RCC 7860 (cell line): ENCODE measurements around the gene SLITRK1.

ENCODE experiments used
- DNase-seq: peaks from one replicate; pipeline ENCODE4 v3.0.0-alpha.2; 2015; ENCODE audit warnings: low spot score
- FAIRE-seq: peaks from 2 replicates; lab custom pipeline; 2012; peaks lifted over from hg19 to GRCh38; lab: Jason Lieb, UNC

The SLITRK1 gene

DNA sequence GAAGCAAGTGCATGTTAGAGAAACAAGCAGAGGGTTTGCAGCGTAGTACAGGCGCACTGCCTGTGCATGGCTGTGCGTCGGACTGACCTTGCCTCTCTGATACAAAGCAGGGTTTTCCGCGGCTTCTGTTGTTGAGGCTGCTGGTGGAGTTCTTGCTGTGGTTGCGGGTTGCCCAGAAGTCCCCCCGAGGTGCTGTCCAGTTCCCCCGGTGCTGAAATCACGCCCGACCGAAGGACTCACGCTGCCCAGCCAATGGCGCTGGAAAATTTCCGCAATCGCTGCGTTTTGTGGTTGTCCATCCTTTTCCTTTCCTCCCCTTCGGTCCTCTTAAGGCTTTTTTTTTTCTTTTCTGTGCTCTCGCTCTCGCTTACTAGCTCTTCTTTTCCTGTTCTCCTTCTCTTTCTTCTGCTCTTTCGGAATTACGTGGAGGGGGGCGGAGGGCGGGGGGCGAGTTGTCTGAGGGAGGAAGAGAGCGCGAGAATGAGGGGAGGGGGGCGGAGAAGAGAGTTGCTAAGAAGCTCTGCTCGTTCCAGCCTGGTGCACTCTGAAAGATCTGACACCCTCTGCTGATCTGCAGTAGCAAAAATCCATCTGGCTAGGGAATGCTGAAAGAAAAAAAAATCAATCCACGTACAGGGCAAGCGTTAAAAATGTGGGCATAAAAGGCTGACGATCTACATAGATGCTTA, at the start of gene SLITRK1:
TSS of gene SLITRK1 (minus strand) at position 558 of the 689 bp plus-strand sequence. CDS start 967 bp downstream, outside the sequence.
- FAIRE-seq = no peak
- DNase-seq = no peak

GRCh38 chr13:83929157-83929556, 46.9 kb upstream of the SLITRK1 start:
- FAIRE-seq = no peak
- no peak for DNase-seq

GRCh38 chr13:83919775-83920174, 37.5 kb upstream of the SLITRK1 start:
- FAIRE-seq (no peak), DNase-seq (no peak)

DNA sequence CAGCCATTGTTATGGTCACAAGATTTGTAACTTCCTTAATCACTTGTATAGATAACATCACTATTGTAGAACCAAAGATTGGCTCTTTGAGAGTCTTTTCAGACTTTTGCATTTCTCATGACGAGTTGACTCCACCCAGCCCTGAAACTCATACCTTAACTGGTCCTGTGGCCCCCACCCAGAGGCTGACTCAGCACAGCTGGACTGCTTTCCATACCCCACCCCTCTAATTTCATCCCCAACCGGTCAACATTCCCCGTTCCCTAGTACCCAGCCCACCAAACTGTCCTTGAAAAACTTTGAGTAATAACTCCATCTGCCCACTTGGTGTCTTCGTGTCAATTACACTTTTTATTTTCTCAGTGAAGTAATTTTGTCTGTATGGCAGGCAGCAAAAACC, 32.1 kb upstream of the SLITRK1 start:
- FAIRE-seq (no peak), DNase-seq (no peak)

GRCh38 chr13:83907196-83907989, 25.1 kb upstream of the SLITRK1 start:
- FAIRE-seq (no peak), DNase-seq (no peak)

DNA sequence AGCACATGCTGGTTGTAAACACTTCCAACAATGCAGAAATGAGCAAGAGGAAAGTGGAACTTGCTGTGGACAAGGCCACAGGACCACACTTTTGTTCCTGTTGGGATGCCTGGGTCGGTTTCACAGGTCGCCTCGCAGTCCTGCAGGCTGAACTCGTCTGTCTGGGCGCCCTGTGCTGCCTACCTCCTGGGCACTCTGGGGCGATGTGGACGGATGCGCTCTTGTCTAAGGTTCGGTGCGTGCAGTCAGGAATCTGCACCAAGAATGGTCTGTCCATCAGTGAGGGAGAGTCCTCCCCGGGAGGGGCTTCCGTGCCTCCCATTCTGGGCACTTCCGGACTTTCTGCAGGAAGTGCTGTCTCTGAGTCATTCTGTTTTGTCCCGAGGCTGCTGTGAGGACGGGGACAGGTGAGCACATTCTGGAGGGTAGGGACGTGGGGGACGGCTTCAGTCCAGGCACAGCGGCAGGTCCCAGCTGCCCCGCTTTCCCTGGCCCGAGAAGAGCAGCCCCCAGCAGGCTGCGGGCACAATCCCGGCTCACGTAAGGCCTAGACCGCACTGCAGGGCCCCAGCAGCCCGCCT, 24.1 kb upstream of the SLITRK1 start:
- no peak for FAIRE-seq
- DNase-seq = no peak

DNA sequence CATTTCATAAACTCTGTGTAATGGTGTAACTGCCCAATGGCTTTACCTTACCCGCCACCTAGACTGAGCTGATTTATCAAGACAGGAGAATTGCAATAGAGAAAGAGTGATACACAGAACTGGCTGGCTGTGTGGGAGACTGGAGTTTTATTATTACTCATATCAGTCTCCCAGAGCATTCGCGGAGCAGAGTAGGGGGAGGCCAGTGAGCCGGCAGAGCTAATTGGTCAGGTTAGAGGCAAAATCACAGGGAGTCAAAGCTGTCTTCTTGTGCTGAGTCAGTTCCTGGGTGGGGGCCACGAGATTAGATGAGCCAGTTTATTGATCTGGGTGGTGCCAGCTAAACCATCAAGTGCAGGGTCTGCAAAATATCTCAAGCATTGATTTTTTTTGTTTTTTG, 23.4 kb upstream of the SLITRK1 start:
- DNase-seq = no peak
- no peak for FAIRE-seq

DNA sequence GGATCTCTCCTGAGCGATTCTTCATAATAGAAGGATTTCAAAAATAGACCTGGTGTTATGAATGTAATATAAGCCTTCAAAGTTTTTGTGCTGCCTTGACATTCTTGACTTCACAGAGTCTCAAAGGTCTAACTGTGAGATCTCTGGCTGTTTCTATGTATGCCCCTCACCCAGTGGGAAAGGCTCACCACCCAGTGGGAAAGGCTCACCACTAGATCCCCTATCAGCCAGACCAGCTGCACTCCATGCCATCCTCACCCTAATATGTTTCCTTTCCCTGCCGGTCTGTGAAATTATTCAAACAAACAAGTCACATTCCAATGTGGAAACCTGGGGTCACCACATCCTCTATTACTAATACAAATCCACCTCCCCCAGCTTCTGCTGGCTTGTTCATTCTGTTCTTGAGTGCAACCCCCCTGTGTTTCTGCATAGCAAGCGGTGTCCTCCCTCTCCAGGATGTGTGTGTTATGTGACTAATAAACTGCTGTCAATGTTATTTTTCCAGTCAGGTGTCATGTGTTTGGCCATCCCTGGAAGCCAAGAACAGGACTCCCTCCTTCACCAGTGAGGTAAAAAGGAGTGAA, 13.8 kb upstream of the SLITRK1 start:
- FAIRE-seq (no peak), DNase-seq (peak; percentile 68)

DNA sequence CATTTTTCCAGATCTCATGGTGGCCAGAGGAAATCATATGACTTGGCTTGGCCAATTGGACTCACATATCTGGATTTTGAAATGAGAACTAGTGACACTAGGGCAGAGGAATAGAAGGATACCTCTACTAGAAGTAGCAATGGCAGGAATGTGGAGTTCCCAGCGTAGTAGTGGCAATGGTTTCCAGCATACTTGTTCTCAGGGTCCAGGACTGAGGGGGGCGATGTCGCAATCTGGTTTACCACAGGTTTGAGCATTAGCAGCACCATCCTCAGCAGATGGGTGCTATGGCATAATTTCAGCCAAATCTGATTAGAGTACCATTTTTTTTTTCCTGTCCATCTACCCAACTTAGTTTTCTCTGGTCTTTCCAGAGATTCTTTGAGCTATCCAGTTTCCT, 8.1 kb upstream of the SLITRK1 start:
- FAIRE-seq = no peak
- DNase-seq = no peak

GRCh38 chr13:83884141-83884540, 1.9 kb upstream of the SLITRK1 start:
- no peak for FAIRE-seq
- no peak for DNase-seq

DNA sequence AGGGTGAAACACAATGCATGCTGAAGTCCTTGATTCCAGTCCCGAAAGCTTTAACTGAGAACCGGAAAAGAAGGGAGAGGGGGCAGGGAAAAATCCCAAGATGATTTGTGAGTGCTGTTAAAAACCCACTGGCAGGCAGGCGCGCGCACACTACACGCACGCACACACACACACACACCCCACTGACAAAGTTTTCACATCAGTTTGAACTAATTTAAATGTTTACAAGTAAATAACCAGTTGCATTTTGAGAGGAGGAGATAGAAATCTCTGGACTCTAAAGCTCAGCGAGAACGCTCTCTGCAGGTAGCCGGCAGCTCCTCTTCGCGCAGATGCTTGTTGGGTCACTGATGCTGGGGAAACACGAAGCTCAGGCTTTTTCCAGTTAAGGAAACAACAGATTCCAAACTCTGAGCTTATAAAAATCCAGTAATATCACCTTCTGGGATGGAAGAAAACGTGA, 818 bp upstream of the SLITRK1 start:
- no peak for FAIRE-seq
- no peak for DNase-seq

GRCh38 chr13:83882606-83882959, 309 bp upstream of the SLITRK1 start:
- DNase-seq = no peak
- no peak for FAIRE-seq

GRCh38 chr13:83881140-83881684, 1.1 kb downstream of the SLITRK1 start:
- no peak for FAIRE-seq
- DNase-seq = no peak

DNA sequence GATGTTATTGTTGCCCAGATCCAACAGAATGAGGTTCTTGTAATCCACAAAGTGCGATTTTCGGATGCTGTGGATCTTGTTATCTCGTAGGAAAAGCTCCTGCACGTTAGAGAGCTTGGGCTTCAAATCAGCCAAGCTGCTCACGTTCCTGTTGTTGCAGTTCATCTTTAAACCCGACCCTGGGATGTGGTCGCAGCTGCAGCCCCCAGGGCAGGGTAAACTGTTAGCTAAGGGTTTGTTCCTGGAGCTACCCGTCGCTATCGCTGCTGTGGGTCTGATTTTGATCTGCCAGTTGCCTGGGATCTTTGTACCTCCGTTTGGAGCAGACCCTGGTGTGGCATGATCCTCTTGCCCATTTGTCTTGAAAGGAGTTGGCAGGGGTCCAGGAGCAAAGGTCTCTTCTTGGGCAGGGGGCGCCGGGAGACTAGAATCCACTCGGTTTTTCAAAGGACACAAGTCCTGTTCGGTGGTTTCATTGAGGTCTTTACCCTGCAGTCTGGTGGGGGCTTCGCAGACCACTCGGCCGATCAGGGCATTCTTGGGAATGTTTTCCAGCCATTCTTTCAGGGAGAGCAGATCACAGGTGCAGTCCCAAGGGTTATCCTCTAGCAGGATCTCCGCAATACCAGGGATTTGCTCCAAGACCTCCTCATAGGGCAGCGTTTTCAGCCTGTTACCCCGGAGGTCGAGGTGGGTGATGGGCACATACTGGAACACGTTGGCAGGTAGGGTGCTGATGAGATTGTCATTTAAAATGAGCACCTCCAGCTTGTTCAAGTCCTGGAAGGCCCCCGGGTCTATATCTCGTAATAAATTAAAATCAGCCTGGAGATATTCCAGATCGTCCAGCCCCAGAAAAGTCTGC, 1.8 kb downstream of the SLITRK1 start:
- no peak for FAIRE-seq
- DNase-seq = no peak

- DNase-seq = no peak
- no peak for FAIRE-seq
These were observed 2.7 kb downstream of the SLITRK1 start for GRCh38 chr13:83879431-83880171.

DNA sequence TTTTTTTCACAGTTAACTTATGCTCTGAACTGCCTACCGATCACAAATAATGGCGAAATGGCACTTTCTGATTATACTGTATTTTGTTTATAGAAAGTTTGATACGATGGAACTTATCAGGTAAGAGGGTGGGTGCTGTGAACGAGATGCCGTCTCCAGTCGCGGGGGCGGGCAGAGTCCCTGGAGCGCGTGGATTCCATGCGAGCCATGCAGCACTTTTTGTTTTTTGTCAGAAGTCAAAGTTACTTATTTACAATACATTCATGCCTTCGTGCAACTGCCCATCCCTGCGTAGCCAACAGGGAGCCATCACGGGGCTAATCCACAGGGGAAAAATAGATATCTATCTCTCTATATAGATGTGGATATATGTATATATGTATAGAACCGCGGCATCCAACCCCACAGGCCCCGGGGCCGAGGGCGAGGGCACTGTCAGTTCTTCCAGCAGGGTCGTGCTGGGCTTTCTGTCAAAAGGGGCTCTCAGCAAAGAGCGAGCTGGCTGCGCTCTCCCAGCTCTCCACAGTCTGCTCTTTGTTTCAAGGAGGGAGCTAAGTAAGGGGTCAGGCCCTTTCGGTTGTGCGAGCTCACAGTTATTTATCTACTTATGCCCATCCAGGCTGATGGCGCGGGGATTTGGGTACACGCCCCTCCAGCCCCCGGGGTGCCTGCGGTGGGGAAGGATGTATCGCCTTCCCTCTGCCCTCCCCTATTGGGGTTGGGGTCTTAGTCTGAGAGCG, 3.4 kb downstream of the SLITRK1 start:
- no peak for FAIRE-seq

GRCh38 chr13:83877651-83878355, 4.5 kb downstream of the SLITRK1 start:
- FAIRE-seq (no peak), DNase-seq (no peak)

More for the DNA sequence above, 3.4 kb downstream of the SLITRK1 start:
- DNase-seq = no peak

GRCh38 chr13:83876546-83876945, 5.7 kb downstream of the SLITRK1 start:
- no peak for FAIRE-seq
- no peak for DNase-seq
